Heart right ventricle (tissue), 16 donors: ENCODE measurements around the gene NOD1. TPM values are rescaled to one million over a fixed set of nuclear protein-coding genes. Genes with fewer than 3 reads are reported as not detected.
A peak's percentile ranks its signal among the peaks of the same experiment; 100 is the strongest.

Source experiments
- ATAC-seq, 8 donors: fragments of 200-7000 bp; cut with Tn5 transposase; one replicate each; pipeline ENCODE4 v1.9.1; 2020; ENCODE audit warnings: mild to moderate bottlenecking in 8 of 8, moderate library complexity in 8 of 8, moderate number of reproducible peaks in 1 of 8
- DNase-seq, 2 donors: peaks; one replicate each; pipeline ENCODE4 v3.0.0-alpha.2; 2020
- H3K27ac ChIP-seq, 10 donors: fragments of 200-600 bp; sonication (generic) in 2 of 10; one replicate each; pipeline versions ENCODE4 v1.5.0 to v1.8.0; 2020 to 2022; ENCODE audit warnings: mild to moderate bottlenecking in 3 of 10
- H3K27me3 ChIP-seq, 7 donors: fragments of 200-600 bp; one replicate each; pipeline ENCODE4 v1.8.0; 2021 to 2022; ENCODE audit warnings: mild to moderate bottlenecking in 2 of 7
- H3K36me3 ChIP-seq, 9 donors: fragments of 200-600 bp; sonication (generic) in 1 of 9; one replicate each; pipeline versions ENCODE4 v1.5.0 to v1.8.0; 2020 to 2022; ENCODE audit warnings: mild to moderate bottlenecking in 2 of 9
- H3K4me1 ChIP-seq, 9 donors: fragments of 200-600 bp; sonication (generic) in 1 of 9; one replicate each; pipeline versions ENCODE4 v1.5.0 to v1.8.0; 2020 to 2022; ENCODE audit warnings: mild to moderate bottlenecking in 4 of 9
- H3K4me3 ChIP-seq, 10 donors: fragments of 200-600 bp; sonication (generic) in 2 of 10; one replicate each; pipeline versions ENCODE4 v1.5.0 to v1.8.0; 2020 to 2022; ENCODE audit warnings: mild to moderate bottlenecking in 7 of 10, moderate library complexity in 2 of 10
- H3K9me3 ChIP-seq, 11 donors: fragments of 200-600 bp in 10 of 11; sonication (generic) in 2 of 11; one replicate each; pipeline versions ENCODE4 v1.5.0 to v1.8.0; 2013 to 2022; ENCODE audit warnings: mild to moderate bottlenecking in 2 of 11, control low read depth in 1 of 11, moderate library complexity in 1 of 11
- CTCF ChIP-seq, 9 donors: fragments of 200-600 bp; sonication (generic) in 2 of 9; IDR thresholded peaks; one replicate each; pipeline versions ENCODE4 v1.5.0 to v1.8.0; 2021 to 2022; ENCODE audit warnings: antibody characterized with exemption in 9 of 9, mild to moderate bottlenecking in 5 of 9, moderate library complexity in 1 of 9
- WGBS, 2 donors: extraction: QIAGEN DNeasy Blood & Tissue Kit; methylation state at CpG; one replicate each; pipeline ENCODE4 v1.1.7; 2013; ENCODE audit warnings: inconsistent platforms in 1 of 2; 5-methylcytosine and 5-hydroxymethylcytosine counted together
- intact Hi-C, 10 donors: fragments of 100-400 bp; cut with DNase I; formaldehyde crosslinking; loops; one replicate each; pipeline versions ENCODE4 v1.11.1 to v1.14.2; 2022
- polyA plus RNA-seq, 2 donors: library from polyadenylated mRNA; stranded (reverse); fragments of 200-250 nt; gene quantifications; one replicate each; pipeline ENCODE4 v1.2.3, GENCODE V29; 2013
- total RNA-seq, 10 donors: library from RNA; stranded (reverse); fragmentation: NEBNext Ultra II Directional in 3 of 10; extraction: Animal tissue kit (Norgen Biotek cat#: 25700) in 3 of 10; gene quantifications; one replicate each; pipeline versions ENCODE4 v1.2.1 to v1.2.4, GENCODE V29; 2021 to 2023
- donor health status: Arrhythmogenic right ventricular cardiomyopathy.
- donor health status: ischemic (EF 13 %, LVEDD 7.1; RV severe dilation, severe dysfunction).
- donor health status: healthy with polysubstance abuse.
- donor health status: DM: no; HTN: yes; CAD: no.
- donor health status: DM: no; HTN: no; CAD: no.
- donor health status: ischemic (EF 25% LVEDD 6.9; RV normal size, moderate dysfunction).
- donor health status: ischemic (EF 25% LVEDD 5.7; RV mildly dilated, moderate dysfunction).
- donor health status: healthy.
- donor health status: DM: yes; HTN: yes; CAD: no.
- donor health status: Ischemic cardiomyopathy.
- donor health status: ischemic (EF 35%, LVEDD 5.7; RV mildly dilated, moderate dysfunction).
- donor health status: nonischemic (EF 11% LVEDD 7.7; RV severe dilation, severe dysfunction).
- donor health status: DM: yes; HTN: yes; CAD: no.
- donor health status: PGD.
- donor health status: ischemic (EF 29% LVEDD 5.4; RV normal size, mild dysfunction).
- donor health status: nonischemic (EF 23%, LVEDD 6.1; RV moderate dilation, normal function).

Gene NOD1
- total and polyA plus RNA-seq, 12 donors: 6.3 to 19.1 (median 8.6) TPM

- 44 to 63% methylated on average over 2 of the region's 2 CpGs for WGBS, 2 donors
- peaks cover 37 to 100% (median 89%) of the 10 kb centered on the region in 9 donors for H3K4me1 ChIP-seq
- no peak for TF ChIP-seq CTCF (IDR thresholded peaks at IDR 0.05)
- H3K27ac ChIP-seq: peak overlapping the region in 8 of 10 donors; percentile 78 to 99 (median 87)
- peaks cover 0 to 3% (median 0%) of the 10 kb centered on the region in 9 donors for H3K36me3 ChIP-seq
- DNase-seq: no peak
- intact Hi-C loops: loop anchor here in 1 of 10 donors (5.0 kb wide), 1 partner anchor 39 kb away; no protein-coding TSS in a partner anchor
- ATAC-seq: no peak
- H3K9me3 ChIP-seq: no peaks in the 10 kb centered on the region
- H3K27me3 ChIP-seq: no peaks in the 10 kb centered on the region
- no peak overlapping the region for H3K4me3 ChIP-seq
These were observed 10.5 kb downstream of the NOD1 start for GRCh38 chr7:30468041-30468440.

GRCh38 chr7:30467271-30467670 lies 11.3 kb downstream of the NOD1 start:
- no peak for TF ChIP-seq CTCF (IDR thresholded peaks at IDR 0.05)
- no peaks in the 10 kb centered on the region for H3K27me3 ChIP-seq
- no peak overlapping the region for H3K4me3 ChIP-seq
- intact Hi-C loops: loop anchor here in 1 of 10 donors (5.0 kb wide), 1 partner anchor 40 kb away; no protein-coding TSS in a partner anchor
- no peak for DNase-seq
- ATAC-seq: no peak
- 87 to 96% methylated on average over 4 of the region's 4 CpGs for WGBS, 2 donors
- H3K9me3 ChIP-seq: no peaks in the 10 kb centered on the region
- peaks cover 34 to 100% (median 82%) of the 10 kb centered on the region in 9 donors for H3K4me1 ChIP-seq
- peak overlapping the region in 3 of 10 donors; percentile 87 to 99 (median 97) for H3K27ac ChIP-seq
- peaks cover 0 to 11% (median 0%) of the 10 kb centered on the region in 9 donors for H3K36me3 ChIP-seq

GRCh38 chr7:30466266-30466665 lies 12.3 kb downstream of the NOD1 start:
- peak overlapping the region in 5 of 10 donors; percentile 1 to 51 (median 13) for H3K27ac ChIP-seq
- WGBS, 2 donors: 61 to 75% methylated on average over 4 of the region's 4 CpGs
- no peak for ATAC-seq

GRCh38 chr7:30465811-30466180 lies 12.8 kb downstream of the NOD1 start:
- DNase-seq: no peak

More at GRCh38 chr7:30466266-30466665, 12.3 kb downstream of the NOD1 start:
- peaks cover 30 to 100% (median 72%) of the 10 kb centered on the region in 9 donors for H3K4me1 ChIP-seq
- no peak for DNase-seq
- H3K9me3 ChIP-seq: no peaks in the 10 kb centered on the region
- TF ChIP-seq CTCF (IDR thresholded peaks at IDR 0.05): no peak
- no peaks in the 10 kb centered on the region for H3K27me3 ChIP-seq
- intact Hi-C loops: loop anchor here in 1 of 10 donors (5.0 kb wide), 1 partner anchor 41 kb away; no protein-coding TSS in a partner anchor
- H3K4me3 ChIP-seq: no peak overlapping the region
- H3K36me3 ChIP-seq: peaks cover 0 to 21% (median 0%) of the 10 kb centered on the region in 9 donors

More at GRCh38 chr7:30465811-30466180, 12.8 kb downstream of the NOD1 start:
- H3K4me3 ChIP-seq: no peak overlapping the region
- peaks cover 26 to 100% (median 67%) of the 10 kb centered on the region in 9 donors for H3K4me1 ChIP-seq
- 73 to 82% methylated on average over 2 of the region's 2 CpGs for WGBS, 2 donors
- peaks cover 0 to 26% (median 0%) of the 10 kb centered on the region in 9 donors for H3K36me3 ChIP-seq
- no peak for TF ChIP-seq CTCF (IDR thresholded peaks at IDR 0.05)
- H3K27me3 ChIP-seq: no peaks in the 10 kb centered on the region
- peak overlapping the region in 5 of 10 donors; percentile 1 to 51 (median 13) for H3K27ac ChIP-seq
- no peaks in the 10 kb centered on the region for H3K9me3 ChIP-seq
- intact Hi-C loops: loop anchor here in 1 of 10 donors (5.0 kb wide), 1 partner anchor 42 kb away; no protein-coding TSS in a partner anchor
- ATAC-seq: no peak
